Neural progenitor cell (in vitro differentiated cells): ENCODE measurements around the gene BUD31. TPM values are rescaled to one million over a fixed set of nuclear protein-coding genes. Genes with fewer than 3 reads are reported as not detected.

Source experiments
- DNase-seq: peaks from one replicate; pipeline ENCODE4 v3.0.0-alpha.2; 2016; ENCODE audit warnings: low spot score
- H2AFZ ChIP-seq: fragments of 200-600 bp; sonication (generic); replicated peaks from 2 replicates; pipeline ENCODE4 v1.6.1; 2016; ENCODE audit warnings: antibody characterized with exemption
- H3F3A ChIP-seq: fragments of 200-600 bp; sonication (generic); 2 replicates; pipeline ENCODE4 v1.6.1; 2016; ENCODE audit warnings: antibody characterized with exemption, low read depth
- H3K27ac ChIP-seq: fragments of 200-600 bp; sonication (generic); 2 replicates; pipeline ENCODE4 v1.5.1; 2016; ENCODE audit warnings: mild to moderate bottlenecking
- H3K27me3 ChIP-seq: fragments of 200-600 bp; sonication (generic); 2 replicates; pipeline ENCODE4 v1.6.1; 2016; ENCODE audit warnings: mild to moderate bottlenecking, moderate library complexity
- H3K36me3 ChIP-seq: fragments of 200-600 bp; sonication (generic); 2 replicates; pipeline ENCODE4 v1.5.1; 2016
- H3K4me1 ChIP-seq: fragments of 200-600 bp; sonication (generic); 2 replicates; pipeline ENCODE4 v1.6.1; 2016; ENCODE audit warnings: mixed run types
- H3K4me2 ChIP-seq: fragments of 200-600 bp; sonication (generic); 2 replicates; pipeline ENCODE4 v1.6.1; 2016
- H3K4me3 ChIP-seq: fragments of 200-600 bp; sonication (generic); 2 replicates; pipeline ENCODE4 v1.5.1; 2016
- H3K79me2 ChIP-seq: fragments of 200-600 bp; sonication (generic); 2 replicates; pipeline ENCODE4 v1.6.1; 2016; ENCODE audit warnings: low read depth
- H3K9ac ChIP-seq: fragments of 200-600 bp; sonication (generic); 2 replicates; pipeline ENCODE4 v1.6.1; 2016
- H3K9me3 ChIP-seq: fragments of 200-600 bp; sonication (generic); 2 replicates; pipeline ENCODE4 v1.5.1; 2016; ENCODE audit warnings: low read depth
- H4K20me1 ChIP-seq: fragments of 200-600 bp; sonication (generic); 2 replicates; pipeline ENCODE4 v1.6.1; 2016; ENCODE audit warnings: low read depth
- H3K27ac Mint-ChIP-seq: 3 replicates; pipeline ENCODE4 v1.8.0; 2021; ENCODE audit warnings: mixed read lengths
- H3K27me3 Mint-ChIP-seq: 2 replicates; pipeline ENCODE4 v1.8.0; 2022; ENCODE audit warnings: low read depth, mild to moderate bottlenecking, inconsistent platforms, moderate library complexity, mixed read lengths; ENCODE audit not compliant: insufficient read depth
- H3K36me3 Mint-ChIP-seq: 3 replicates; pipeline ENCODE4 v1.8.0; 2021; ENCODE audit warnings: mixed read lengths
- H3K4me1 Mint-ChIP-seq: 3 replicates; pipeline ENCODE4 v1.8.0; 2021; ENCODE audit warnings: mixed read lengths
- H3K4me3 Mint-ChIP-seq: 3 replicates; pipeline ENCODE4 v1.8.0; 2021; ENCODE audit warnings: mild to moderate bottlenecking, moderate library complexity, mixed read lengths
- H3K9me3 Mint-ChIP-seq: 3 replicates; pipeline ENCODE4 v1.8.0; 2020; ENCODE audit warnings: mixed read lengths
- EZH2 ChIP-seq: fragments of 200-600 bp; sonication (generic); IDR thresholded peaks from 2 replicates; pipeline ENCODE4 v1.6.1; 2017; ENCODE audit warnings: antibody characterized with exemption, mild to moderate bottlenecking, moderate library complexity
- EZH2phosphoT487 ChIP-seq: fragments of 200-600 bp; sonication (generic); IDR thresholded peaks from 2 replicates; pipeline ENCODE4 v1.6.1; 2017; ENCODE audit warnings: antibody characterized with exemption
- total RNA-seq: library from RNA; depleted of rRNA; stranded (reverse); fragments of >200 nt; gene quantifications from 2 replicates; pipeline ENCODE4 v1.2.3, GENCODE V29; 2015; ENCODE audit warnings: low replicate concordance
- TF ChIP-seq, protein P1 (sequence below): fragments of 200-600 bp; sonication (generic); IDR thresholded peaks from 2 replicates; pipeline ENCODE4 v1.5.1; 2017; ENCODE audit warnings: antibody characterized with exemption, mild to moderate bottlenecking

The BUD31 gene
- total RNA-seq, 1 donor from 2014 or later, result 98.2 TPM

- Mint-ChIP-seq H3K9me3 (no peaks in the 10 kb centered on the region), H3K4me3 (no peak overlapping the region), H3K27ac (no peak overlapping the region), H3K27me3 (peaks cover 6% of the 10 kb centered on the region), H3K4me1 (peaks cover 14% of the 10 kb centered on the region), H3K36me3 (peaks cover 19% of the 10 kb centered on the region)
- Histone ChIP-seq H2AFZ (no peak overlapping the region), H4K20me1 (peaks cover 55% of the 10 kb centered on the region), H3K9ac (no peak overlapping the region), H3K4me2 (no peak overlapping the region), H3K27me3 (no peaks in the 10 kb centered on the region), H3K9me3 (no peaks in the 10 kb centered on the region), H3F3A (peaks cover 6% of the 10 kb centered on the region), H3K4me3 (no peak overlapping the region), H3K4me1 (peaks cover 10% of the 10 kb centered on the region), H3K27ac (no peak overlapping the region), H3K36me3 (no peaks in the 10 kb centered on the region), H3K79me2 (peaks cover 52% of the 10 kb centered on the region)
- DNase-seq, result no peak
- no peak for TF ChIP-seq EZH2
- TF ChIP-seq, protein P1, sequence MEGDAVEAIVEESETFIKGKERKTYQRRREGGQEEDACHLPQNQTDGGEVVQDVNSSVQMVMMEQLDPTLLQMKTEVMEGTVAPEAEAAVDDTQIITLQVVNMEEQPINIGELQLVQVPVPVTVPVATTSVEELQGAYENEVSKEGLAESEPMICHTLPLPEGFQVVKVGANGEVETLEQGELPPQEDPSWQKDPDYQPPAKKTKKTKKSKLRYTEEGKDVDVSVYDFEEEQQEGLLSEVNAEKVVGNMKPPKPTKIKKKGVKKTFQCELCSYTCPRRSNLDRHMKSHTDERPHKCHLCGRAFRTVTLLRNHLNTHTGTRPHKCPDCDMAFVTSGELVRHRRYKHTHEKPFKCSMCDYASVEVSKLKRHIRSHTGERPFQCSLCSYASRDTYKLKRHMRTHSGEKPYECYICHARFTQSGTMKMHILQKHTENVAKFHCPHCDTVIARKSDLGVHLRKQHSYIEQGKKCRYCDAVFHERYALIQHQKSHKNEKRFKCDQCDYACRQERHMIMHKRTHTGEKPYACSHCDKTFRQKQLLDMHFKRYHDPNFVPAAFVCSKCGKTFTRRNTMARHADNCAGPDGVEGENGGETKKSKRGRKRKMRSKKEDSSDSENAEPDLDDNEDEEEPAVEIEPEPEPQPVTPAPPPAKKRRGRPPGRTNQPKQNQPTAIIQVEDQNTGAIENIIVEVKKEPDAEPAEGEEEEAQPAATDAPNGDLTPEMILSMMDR, result no peak
- no peak for TF ChIP-seq EZH2phosphoT487
These were observed 4.4 kb upstream of the BUD31 start for GRCh38 chr7:99404235-99404976.

DNA sequence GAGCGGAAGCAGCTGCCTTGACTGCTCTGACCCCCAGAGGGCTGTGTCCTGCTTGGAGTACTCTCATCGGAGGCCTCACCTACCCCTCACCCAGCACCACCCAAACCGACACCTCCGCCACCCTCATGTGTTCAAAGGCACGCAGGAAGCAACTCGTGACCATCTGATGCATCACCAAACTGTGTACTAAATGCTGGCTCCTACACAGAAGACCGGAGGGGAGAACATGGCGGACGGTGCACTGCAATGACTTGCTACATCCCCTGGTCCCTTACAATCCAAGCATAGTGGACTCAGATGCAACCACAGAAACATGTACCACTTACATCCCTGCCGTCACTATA is 3.8 kb upstream of the BUD31 start:
- Histone ChIP-seq H3K4me3 (no peak overlapping the region), H3K4me2 (no peak overlapping the region), H3K27me3 (no peaks in the 10 kb centered on the region), H3F3A (peaks cover 10% of the 10 kb centered on the region), H3K9me3 (no peaks in the 10 kb centered on the region), H3K79me2 (peaks cover 57% of the 10 kb centered on the region), H3K36me3 (no peaks in the 10 kb centered on the region), H3K4me1 (peaks cover 13% of the 10 kb centered on the region), H2AFZ (no peak overlapping the region), H3K27ac (no peak overlapping the region), H3K9ac (no peak overlapping the region), H4K20me1 (peaks cover 60% of the 10 kb centered on the region)
- Mint-ChIP-seq H3K4me3 (peak overlapping the region; percentile 35), H3K9me3 (no peaks in the 10 kb centered on the region), H3K36me3 (peaks cover 19% of the 10 kb centered on the region), H3K27me3 (peaks cover 6% of the 10 kb centered on the region), H3K27ac (no peak overlapping the region), H3K4me1 (peaks cover 17% of the 10 kb centered on the region)
- TF ChIP-seq, protein P1, result no peak
- TF ChIP-seq EZH2phosphoT487 (no peak), EZH2 (no peak)
- DNase-seq, result no peak

- H3K79me2 ChIP-seq, result peaks cover 70% of the 10 kb centered on the region
- peak overlapping the region; percentile 30 for H3K9ac ChIP-seq
- Mint-ChIP-seq H3K4me3 (peak overlapping the region; percentile 10), H3K9me3 (no peaks in the 10 kb centered on the region), H3K4me1 (peaks cover 22% of the 10 kb centered on the region), H3K27ac (no peak overlapping the region), H3K27me3 (peaks cover 6% of the 10 kb centered on the region), H3K36me3 (peaks cover 17% of the 10 kb centered on the region)
- no peak overlapping the region for H3K27ac ChIP-seq
- no peak overlapping the region for H3K4me3 ChIP-seq
- H3K36me3 ChIP-seq, result peaks cover 6% of the 10 kb centered on the region
- H4K20me1 ChIP-seq, result peaks cover 57% of the 10 kb centered on the region
- H3K27me3 ChIP-seq, result no peaks in the 10 kb centered on the region
- no peak overlapping the region for H2AFZ ChIP-seq
- TF ChIP-seq, protein P1, result no peak
- TF ChIP-seq EZH2phosphoT487, result no peak
- no peak for TF ChIP-seq EZH2
- H3K9me3 ChIP-seq, result no peaks in the 10 kb centered on the region
- H3F3A ChIP-seq, result peaks cover 10% of the 10 kb centered on the region
- peaks cover 15% of the 10 kb centered on the region for H3K4me1 ChIP-seq
- H3K4me2 ChIP-seq, result peak overlapping the region; percentile 96
- no peak for DNase-seq
These were observed 2.2 kb upstream of the BUD31 start for GRCh38 chr7:99406557-99406956.
